ENCODE results near the gene ATXN7. TPM values are rescaled to one million over a fixed set of nuclear protein-coding genes. Genes with fewer than 3 reads are reported as not detected.

ATXN7 gene
- total and polyA plus RNA-seq, 2 of the 13 experiments (the other 11 are each of a cell fraction or from before 2014, with no cell fraction given): 13.8 to 20.0 TPM

DNA sequence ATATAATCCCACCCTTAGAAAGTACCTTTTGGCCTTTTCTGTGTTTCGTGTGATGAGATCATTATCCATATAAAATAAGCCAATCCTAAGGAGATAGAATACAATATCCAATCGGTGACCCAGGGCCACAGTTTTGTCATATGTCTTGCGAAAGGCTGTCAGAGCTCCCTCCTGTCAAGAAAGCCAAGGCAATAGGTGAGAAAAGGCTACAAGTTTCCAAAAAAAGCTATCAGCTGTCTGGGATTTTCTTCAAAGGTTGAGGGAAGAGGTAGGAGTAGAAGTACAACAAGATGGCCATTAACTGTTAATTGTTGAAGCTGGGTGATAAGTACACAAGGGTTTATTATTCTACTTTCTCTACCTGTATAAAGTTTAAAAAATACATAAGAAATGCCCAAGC lies 155.6 kb downstream of the ATXN7 start (continued):
- TF ChIP-seq ZBTB40 (IDR thresholded peaks at IDR 0.05) (no peak), ZBTB40 (CRISPR knock-in tag; IDR thresholded peaks at IDR 0.05) (no peak), MEIS1 (CRISPR knock-in tag; IDR thresholded peaks at IDR 0.05; ENCODE audit: borderline replicate concordance) (no peak)
- TF ChIP-seq, protein P1, sequence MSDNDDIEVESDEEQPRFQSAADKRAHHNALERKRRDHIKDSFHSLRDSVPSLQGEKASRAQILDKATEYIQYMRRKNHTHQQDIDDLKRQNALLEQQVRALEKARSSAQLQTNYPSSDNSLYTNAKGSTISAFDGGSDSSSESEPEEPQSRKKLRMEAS (IDR thresholded peaks at IDR 0.05): no peak

All from HepG2 (cell line).